HG03139 (cell line): ENCODE results near the gene VLDLR.

Source experiments
- ATAC-seq: cut with Tn5 transposase; IDR thresholded peaks from one replicate; pipeline ENCODE4 v1.9.1; 2021; ENCODE audit not compliant: unreplicated experiment

Gene VLDLR

DNA sequence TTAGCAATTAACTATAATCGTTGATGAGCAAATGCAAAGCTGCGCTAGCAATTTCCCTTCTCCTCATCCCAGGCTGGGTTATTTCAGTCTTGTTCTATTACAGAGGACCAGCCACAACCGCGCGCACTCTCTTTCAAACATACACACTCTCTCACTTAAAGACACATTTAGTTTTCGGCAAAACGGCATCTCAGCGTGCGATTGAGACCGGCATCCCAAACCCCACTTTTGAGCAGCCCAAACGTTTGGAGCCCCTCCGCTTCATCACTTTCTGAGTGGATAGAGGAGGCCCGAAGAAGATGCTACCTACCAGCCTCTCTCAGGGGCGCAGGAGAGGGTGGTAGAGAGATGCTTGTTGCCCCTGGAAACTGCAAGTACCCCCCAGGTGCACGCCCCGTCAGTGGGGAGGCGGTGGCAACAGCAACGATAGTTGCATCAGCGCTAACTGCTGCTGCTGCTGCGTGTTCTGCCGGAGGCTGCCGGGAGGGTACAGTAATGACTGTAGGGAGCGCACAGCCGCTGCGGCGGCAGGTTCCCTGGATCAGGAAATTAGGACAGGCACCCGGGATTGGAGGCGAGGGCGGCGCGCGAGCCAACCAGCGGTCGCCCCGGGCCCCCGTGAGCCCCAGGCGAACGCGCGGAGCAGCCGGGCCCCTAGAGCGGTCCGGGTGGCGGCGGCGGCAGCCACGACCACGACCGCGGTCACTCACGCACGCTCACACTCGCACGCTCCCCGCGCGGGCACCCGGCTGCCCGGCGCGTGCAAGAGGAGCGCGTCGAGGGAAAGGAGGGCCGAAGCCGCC is 467 bp upstream of the VLDLR start:
- peak; percentile 31 for ATAC-seq

DNA sequence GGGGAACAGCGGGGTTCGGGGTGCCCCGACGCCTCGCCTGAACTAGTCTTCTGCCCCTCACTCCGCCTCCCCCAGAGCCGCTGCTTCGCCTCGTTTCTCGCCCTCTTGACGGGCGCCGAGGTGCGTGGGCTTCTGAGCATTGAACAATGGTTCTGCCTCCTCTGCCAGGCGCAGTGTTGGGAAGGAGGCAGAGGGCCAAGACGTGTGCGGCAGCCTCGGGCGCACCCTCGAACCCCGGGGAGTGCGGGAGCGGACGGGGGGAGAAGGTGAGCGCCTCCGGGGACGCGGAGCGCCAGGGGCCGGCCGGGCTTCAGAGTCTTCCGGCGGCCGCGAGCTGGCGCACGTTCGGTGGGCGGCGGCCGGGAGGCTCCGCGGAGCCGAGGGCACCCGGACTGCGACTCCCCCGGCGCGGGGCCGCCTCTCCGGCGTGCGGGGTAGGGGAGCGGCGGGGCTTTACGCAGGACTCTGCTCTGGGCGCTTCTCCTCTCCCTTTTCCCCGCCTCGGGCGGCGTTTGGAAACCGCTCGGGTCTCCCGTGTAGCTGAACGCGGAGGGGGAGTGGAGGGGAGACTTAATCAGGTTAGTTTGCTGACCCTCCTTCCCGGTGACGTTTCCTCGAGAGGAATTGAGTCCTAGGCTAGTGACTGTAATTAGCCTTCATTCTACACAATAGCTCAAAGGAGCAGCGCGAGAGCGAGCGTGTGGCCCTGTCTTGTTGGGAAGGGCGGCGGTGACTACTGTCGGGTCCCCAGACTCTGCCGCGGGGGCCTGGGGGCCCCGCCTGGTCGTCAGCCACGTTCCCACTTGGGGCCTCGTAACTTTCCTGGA is 1.1 kb downstream of the VLDLR start:
- peak; percentile 33 for ATAC-seq

DNA sequence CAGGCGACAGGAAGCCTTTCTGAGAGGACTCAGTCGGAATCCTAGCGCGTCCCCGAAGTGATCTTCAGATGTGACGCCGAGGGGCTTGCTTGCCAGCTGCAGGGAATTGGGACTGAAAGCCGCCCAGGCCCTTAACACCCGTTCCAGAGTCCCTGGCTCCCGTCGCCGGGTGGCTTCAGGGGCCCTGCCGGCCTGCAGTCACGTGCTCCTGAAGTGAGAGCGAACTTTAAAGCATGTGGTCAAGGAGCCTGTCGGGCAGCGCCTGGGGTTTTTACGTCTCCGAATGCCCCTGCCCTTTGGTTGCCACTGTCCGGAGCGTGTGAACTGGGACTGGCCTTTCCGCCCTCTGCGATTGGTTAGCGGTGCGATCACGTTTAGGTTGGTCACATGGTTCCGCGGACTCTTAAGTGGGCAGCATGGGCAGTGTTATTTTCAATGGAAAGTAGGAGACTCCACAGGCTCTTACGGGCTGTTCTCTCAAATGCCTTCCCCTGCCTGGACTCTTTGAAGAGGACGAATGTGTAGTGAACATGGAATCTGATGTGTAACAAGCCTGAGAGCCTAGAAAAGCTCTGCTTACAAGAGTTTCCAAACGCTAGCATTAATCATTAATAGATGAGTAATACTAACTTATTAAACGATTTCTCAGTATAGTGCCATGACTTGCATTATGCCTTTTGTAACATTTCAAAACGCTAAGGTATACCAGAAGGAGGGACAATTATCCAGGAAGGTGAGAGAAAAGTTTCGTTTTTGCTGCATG is 1.9 kb downstream of the VLDLR start:
- no peak for ATAC-seq

DNA sequence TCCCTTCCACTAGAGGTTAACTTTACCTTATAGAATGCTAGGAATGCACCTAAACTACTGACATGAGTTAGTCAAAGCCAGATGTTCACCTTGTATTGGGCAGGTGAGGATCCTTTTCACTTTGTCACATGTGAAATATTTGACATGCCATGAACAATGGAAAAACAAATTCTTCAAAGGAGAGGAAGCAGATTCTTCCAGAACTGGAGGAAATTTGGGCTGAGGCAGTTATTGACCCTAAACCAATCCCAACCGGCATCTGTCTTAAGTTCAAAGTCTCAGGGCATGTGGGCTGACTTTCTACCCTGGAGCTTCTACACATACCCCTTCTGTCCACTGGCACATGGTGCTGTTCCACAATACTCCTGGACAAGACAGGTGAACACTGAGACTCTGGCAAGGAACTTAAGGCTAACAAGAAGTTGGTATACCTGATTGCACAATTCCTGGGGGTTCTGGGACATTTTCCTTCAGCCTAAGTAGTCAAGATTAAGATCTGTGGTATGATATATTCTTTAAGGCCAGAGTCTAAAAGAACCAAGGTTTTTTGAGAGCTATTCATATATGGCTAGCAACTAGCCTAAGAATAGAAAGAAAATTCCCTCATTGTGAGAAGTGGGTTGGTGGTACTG is 2.6 kb downstream of the VLDLR start:
- no peak for ATAC-seq

DNA sequence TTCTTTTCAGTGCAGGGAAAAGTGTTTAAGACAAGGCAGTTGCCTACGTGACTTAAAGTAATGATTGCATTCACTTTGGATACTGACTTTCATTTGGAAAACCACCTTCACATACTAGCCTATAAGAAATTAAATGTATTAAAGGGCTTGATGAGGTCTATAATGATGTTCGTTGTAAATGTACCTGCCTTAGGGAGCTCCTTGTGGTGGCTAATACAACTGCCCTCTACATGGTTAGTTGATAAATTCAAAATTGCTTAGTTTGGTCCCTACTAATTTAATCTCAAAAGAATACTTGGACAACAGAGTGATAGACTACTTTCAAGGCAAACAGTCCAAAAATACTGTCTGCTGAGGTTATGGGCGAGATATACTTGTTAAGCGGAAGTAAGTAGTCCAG is 3.8 kb downstream of the VLDLR start:
- no peak for ATAC-seq

DNA sequence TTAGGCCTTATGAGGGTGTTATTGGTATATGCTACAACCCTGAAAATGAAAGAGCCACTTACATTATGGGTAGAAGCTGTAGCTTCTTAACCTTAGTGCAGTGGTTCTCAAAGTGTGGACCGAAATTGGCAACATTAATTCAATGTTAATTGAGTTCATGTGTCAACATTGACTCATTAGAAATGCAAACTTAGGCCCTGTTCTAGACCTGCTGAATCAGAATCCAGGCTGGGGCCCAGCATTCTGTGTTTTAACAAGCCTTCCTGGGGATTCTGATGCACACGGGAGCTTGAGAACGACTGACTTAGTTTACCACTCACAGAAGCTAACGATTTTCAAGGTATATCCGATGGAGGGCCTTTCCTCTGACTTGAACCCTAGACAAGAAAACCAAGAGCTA is 7.3 kb downstream of the VLDLR start:
- ATAC-seq, result no peak

DNA sequence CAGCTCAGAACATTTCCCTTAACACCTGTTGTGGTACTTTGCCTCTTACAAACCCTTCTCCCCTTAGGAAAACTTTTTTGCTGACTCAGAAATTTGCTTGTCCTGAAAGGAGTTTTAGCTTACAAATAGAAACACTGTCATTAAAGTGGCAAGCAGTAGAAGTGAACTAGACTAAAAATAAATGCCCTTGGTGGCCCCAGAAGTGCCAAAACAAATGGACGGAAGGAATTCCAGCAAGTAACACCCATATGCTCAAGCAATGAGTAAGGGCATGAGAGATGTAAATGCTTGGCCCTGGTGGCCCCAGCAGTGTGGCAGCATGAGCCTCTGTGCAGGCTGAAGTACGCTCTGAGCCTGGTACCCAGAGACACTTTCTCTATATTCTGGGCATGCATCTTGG is 8.6 kb downstream of the VLDLR start:
- ATAC-seq, result no peak

DNA sequence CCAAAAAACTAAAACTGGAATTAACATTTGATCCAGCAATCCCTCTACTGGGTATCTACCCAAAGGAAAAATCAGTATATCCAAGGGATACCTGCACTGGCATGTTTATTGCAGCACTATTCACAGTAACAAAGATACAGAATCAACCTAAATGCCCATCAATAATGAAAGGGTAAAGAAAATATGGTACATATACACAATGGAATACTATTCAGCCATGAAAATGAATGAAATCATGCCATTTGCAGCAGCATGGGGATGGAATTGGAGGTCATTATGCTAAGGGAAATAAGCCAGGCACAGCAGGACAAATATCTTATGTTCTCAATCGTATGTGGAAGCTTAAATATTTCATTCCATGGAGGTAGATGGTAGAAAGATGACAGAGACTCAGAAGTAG is 9.7 kb downstream of the VLDLR start:
- no peak for ATAC-seq

DNA sequence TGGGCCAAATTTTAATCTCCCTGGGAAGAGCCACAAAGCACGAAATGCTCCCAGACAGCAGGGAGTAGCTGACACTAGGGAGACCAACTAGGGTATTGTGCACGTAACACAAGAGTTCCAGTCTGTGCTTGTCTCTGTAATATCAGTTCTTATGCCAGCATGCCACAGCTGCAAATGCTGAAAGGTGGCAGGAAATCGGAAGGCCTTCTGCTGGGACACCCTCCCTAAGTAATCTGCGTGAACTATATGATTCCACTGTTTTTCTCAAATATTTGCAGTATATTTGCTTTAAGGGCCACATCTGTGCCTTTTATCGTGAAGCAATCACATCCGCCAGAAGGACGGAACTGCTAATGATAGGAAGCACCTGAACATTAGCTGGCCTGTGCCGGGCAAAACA is 12.6 kb downstream of the VLDLR start:
- ATAC-seq, result no peak

DNA sequence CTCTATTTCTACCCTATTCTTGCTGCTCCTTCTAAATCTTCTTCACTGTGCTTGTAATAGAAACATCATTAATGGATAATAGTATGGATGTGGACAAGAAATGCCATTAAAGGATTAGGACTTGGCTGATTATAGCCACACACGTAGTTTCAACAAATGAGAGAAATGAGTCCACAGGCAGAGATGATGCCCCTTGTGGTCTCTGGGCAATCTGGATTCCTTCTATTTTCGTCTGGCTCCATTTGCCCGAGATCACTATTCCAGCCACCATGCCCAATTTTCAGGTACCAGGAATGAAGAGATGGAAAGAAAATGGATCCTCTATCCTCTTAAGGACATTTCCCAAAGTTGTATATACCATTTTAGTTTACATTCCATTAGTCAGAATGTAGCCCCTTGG is 13.2 kb downstream of the VLDLR start:
- ATAC-seq, result no peak

DNA sequence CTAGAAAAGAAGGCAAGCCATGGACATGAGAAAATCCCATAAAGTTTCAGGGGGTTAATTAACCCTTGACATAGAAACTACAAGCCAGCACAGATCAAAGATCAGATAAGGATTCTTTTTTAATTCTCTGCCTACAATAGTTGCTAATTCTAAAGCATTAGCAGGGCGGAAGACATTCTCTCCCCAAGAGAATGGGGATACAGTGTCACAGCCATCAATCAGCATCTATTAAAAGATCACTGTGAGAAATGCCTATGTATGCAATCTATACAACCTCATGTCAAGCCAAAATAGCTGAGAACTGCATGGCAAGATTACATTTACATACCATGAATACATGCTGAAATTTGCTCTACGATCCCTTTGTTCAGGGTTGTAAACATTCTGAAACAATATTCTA is 14.3 kb downstream of the VLDLR start:
- ATAC-seq, result no peak

DNA sequence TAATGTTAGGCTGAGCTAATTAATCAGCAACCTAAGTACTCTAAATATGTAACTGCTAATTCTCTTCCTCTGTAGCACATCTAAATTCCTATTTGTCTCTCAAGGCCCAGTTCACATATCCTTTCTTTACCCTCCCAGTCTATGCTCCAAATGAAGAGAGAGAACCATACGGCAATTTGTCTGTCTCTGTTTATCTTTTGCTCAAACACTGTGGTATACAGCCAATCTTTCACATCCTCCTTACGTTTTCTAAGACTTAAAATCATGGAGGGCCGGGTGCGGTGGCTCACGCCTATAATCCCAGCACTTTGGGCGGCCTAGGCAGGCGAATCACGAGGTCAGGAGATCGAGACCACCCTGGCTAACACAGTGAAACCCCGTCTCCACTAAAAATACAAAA is 15.8 kb downstream of the VLDLR start:
- ATAC-seq, result no peak

DNA sequence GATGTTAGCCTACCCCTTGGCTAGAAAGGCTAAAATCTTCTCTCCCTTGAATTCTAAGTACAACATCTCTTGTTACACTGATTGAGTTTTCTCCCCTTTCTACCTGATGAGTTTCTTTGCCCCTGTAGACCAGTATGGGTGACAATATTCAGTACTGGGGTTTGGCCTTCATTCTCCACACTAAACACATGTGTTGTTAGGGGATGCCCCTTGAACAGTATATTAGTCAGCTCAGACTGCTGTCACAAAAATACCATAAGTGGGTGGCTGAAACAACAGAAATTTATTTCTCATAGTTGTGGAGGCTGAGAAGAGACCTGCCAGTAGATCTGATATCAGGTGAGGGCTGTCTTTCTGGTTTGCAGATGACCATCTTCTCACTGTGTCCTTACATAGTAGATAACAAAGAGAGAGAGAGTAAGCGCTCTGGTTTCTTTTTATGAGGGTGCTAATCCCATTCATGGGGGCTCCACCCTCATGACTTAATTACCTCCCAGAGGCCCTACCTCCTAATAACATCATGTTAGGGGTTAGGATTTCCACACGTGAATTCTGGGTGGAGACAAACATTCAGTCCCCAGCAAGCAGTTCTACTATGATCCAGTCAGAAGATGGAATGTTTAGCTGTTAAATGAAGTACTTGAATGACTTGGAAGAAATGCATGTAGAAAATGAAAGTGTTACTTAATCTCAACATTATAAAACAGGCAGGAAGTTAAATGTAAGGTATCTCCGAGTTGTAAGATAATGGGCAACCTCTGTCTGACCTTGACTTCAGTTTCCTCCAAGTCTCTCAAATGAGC is 17.5 kb downstream of the VLDLR start:
- ATAC-seq, result no peak

DNA sequence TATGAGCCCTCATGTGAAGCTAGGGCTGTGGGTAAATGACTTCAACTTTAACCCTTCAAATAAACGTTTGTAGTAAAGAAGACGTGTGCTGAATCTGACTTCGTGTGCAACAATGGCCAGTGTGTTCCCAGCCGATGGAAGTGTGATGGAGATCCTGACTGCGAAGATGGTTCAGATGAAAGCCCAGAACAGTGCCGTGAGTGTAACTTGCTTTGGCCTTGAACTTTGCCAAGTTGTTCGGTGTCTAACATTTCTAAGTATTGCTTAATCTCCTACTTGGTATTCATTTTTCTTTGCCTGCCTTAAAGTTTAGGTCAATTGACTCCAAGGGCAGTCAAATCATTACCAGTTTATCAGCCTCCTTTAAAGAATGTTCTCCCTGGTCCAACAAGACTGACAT is 18.2 kb downstream of the VLDLR start:
- no peak for ATAC-seq

DNA sequence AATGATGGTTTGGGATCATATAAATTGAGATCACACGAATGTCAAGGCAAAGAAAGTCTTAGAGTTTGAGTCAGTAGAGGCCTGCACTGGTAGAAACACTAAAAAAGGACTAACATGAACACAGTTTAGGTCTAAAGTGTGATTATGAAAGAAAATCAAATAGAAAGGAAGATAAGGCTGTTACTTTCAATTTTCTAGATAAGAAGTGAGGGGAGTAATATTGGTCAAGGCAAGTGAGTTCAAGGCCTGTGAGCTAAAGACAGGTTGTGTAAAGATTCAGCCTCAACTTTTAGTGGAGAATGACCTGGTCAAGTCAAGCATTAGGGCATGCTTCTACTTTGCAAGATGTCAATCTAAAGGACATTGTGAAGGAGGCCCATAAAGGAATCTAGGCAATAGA is 19.0 kb downstream of the VLDLR start:
- no peak for ATAC-seq

DNA sequence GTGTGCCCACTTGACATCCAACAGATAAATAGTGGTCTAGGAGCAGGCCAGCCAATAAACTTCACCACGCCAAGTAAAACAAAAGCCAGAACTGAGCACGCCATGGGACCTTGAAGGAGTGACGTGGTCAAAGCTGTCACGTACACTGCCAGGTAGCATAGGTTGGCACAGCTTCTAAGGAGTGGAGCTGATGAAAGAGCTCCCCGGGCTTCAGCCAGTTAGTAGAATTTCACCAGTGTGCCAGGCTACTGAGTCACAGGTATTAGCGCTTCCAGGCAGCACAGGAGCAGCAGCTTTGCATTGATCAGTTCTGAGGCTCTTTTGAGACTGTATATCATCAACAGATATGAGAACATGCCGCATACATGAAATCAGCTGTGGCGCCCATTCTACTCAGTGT is 19.4 kb downstream of the VLDLR start:
- no peak for ATAC-seq

DNA sequence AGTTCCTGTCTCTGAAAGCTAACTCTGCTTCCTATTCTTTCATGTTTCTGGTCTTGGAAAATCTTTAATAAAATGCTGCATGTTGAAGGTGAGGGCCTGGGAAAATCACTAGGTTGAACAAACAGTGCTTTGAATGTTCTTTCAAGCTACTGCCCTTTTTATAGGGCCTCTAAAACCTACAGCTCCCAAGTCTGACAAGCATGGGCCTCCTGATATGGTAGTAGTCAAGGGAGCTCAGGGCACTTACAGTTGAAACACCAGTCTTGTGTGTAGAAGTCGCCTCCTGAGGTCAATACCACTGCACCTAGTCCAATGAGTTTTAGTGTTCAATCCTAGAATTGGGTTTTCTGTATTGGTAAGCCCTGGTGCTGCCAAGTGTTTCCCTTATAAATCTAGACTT is 20.5 kb downstream of the VLDLR start:
- no peak for ATAC-seq

DNA sequence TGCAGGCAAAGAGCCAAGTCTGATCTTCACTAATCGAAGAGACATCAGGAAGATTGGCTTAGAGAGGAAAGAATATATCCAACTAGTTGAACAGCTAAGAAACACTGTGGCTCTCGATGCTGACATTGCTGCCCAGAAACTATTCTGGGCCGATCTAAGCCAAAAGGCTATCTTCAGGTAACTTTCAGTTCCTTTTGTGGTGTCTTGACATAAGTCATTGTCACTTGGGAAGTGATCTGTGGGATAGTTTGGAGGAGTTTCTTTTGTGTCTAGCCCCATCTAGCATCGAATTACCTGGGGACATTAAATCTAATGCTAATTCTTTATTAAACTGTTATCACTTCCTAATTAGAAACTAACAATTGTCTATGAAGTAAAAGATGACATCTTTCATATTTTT is 24.0 kb downstream of the VLDLR start:
- no peak for ATAC-seq

DNA sequence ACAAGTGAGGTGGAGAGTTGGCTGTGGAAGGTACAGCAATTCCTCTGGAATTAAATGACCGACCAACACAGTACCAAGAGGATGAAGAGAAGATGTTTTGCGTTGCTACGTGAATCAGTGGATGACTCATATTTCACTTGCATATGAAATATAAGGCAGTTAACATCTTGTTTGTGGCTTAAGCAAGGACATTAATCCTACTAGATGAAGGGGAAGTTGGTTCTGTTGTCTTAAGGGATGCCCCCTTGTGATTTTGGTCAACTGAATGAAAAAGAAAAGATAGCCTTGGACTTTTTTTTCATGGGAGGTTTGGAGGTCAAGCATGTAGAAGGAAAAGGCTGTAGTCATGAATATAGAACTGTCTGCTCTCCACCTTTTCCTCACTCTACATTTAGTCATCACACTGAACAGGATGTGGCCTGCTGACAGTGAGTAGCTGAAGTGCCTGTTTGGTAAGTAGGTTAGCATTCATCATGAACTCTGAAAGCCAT is 33.9 kb downstream of the VLDLR start:
- no peak for ATAC-seq

DNA sequence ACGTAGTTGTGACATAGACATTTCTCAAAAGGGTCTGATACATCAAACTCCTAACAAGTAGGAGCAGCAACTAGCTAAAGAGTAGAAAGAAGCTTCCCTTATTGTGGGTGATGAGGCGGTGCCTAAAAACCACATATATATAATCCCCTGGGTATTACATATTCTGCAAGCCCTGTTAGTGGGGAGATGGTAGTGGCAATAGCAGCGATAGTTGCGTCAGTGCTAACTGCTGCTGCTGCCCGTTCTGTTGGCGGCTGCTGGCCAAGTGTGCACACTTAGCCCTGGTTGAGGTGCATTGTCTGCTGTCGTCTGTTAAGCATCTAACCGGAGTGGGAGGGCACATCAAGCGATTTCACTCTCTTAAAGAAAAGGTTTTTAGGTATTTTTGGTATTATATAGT is 35.8 kb downstream of the VLDLR start:
- no peak for ATAC-seq
